A673 (cell line): ENCODE data around the gene LRP1-AS. TPM values are rescaled to one million over a fixed set of nuclear protein-coding genes. Genes with fewer than 3 reads are reported as not detected.

Experiments
- BruUV-seq: library from RNA; stranded (reverse); fragments of 400-500 nt; replicated peaks from 2 replicates; lab custom pipeline; 2021; lab: Mats Ljungman, UMichigan
- CTCF ChIA-PET: fragments of 300-600 bp; sonication (Branson Sonifier 250); formaldehyde crosslinking; loops from one replicate; lab custom pipeline; 2022; ENCODE audit warnings: antibody characterized with exemption; lab: Charles Lee
- POLR2A ChIA-PET: fragments of 300-600 bp; sonication (Branson Sonifier 250); formaldehyde crosslinking; loops from one replicate; lab custom pipeline; 2022; ENCODE audit warnings: antibody characterized with exemption; ENCODE audit not compliant: low non-redundant PET; lab: Charles Lee
- DNase-seq: peaks from one replicate; pipeline ENCODE4 v3.0.0-alpha.2; 2015; ENCODE audit warnings: low spot score
- H3K27ac ChIP-seq: fragments of 200-600 bp; sonication (generic); 2 replicates; pipeline ENCODE4 v1.5.1; 2016; ENCODE audit warnings: mixed run types, low read depth, mild to moderate bottlenecking, mixed read lengths, antibody characterized with exemption, low read length; ENCODE audit not compliant: poor library complexity, severe bottlenecking
- H3K27me3 ChIP-seq: fragments of 200-600 bp; sonication (generic); replicated peaks from 2 replicates; pipeline ENCODE4 v1.6.1; 2017; ENCODE audit warnings: mixed run types, low read depth, mild to moderate bottlenecking, mixed read lengths, antibody characterized with exemption, low read length; ENCODE audit not compliant: insufficient read depth, poor library complexity
- H3K36me3 ChIP-seq: fragments of 200-600 bp; sonication (generic); 2 replicates; pipeline ENCODE4 v1.6.1; 2016; ENCODE audit warnings: mixed run types, mild to moderate bottlenecking, mixed read lengths, antibody characterized with exemption, low read length; ENCODE audit not compliant: insufficient read depth, poor library complexity, severe bottlenecking
- H3K4me1 ChIP-seq: fragments of 200-600 bp; sonication (generic); 2 replicates; pipeline ENCODE4 v1.6.1; 2017; ENCODE audit warnings: mixed run types, mild to moderate bottlenecking, mixed read lengths, antibody characterized with exemption, low read length; ENCODE audit not compliant: insufficient read depth, poor library complexity, severe bottlenecking
- H3K4me3 ChIP-seq: fragments of 200-600 bp; sonication (generic); 2 replicates; pipeline ENCODE4 v1.5.1; 2016; ENCODE audit warnings: low read depth, mixed run types, mild to moderate bottlenecking, mixed read lengths, low read length; ENCODE audit not compliant: poor library complexity, severe bottlenecking
- H3K9me3 ChIP-seq: fragments of 200-600 bp; sonication (generic); 2 replicates; pipeline ENCODE4 v1.6.1; 2016; ENCODE audit warnings: mixed run types, low read depth, mild to moderate bottlenecking, mixed read lengths, antibody characterized with exemption, low read length; ENCODE audit not compliant: poor library complexity, severe bottlenecking
- EZH2 ChIP-seq: fragments of 200-600 bp; sonication (generic); IDR thresholded peaks from 2 replicates; pipeline ENCODE4 v1.6.1; 2017; ENCODE audit warnings: borderline replicate concordance, low read depth, mild to moderate bottlenecking, mixed read lengths, antibody characterized with exemption, low read length; ENCODE audit not compliant: poor library complexity, severe bottlenecking
- intact Hi-C: fragments of 100-400 bp; cut with micrococcal nuclease; formaldehyde crosslinking; loops from one replicate; pipeline ENCODE4 v1.10.0; 2022; ENCODE audit not compliant: unreplicated experiment
- total RNA-seq: library from RNA; stranded (reverse); gene quantifications from 2 replicates; pipeline ENCODE4 v1.2.3, GENCODE V29; 2021
- TF ChIP-seq, protein P1 (sequence below): fragments of 300-800, 200-600 bp; sonication (generic); conservative IDR thresholded peaks from 2 replicates; pipeline ENCODE4 v1.5.1; 2017; ENCODE audit warnings: low read depth, mild to moderate bottlenecking, antibody characterized with exemption, low read length, moderate library complexity, mixed read lengths

LRP1-AS gene
- total RNA-seq, 1 experiment from 2014 or later: not detected

DNA sequence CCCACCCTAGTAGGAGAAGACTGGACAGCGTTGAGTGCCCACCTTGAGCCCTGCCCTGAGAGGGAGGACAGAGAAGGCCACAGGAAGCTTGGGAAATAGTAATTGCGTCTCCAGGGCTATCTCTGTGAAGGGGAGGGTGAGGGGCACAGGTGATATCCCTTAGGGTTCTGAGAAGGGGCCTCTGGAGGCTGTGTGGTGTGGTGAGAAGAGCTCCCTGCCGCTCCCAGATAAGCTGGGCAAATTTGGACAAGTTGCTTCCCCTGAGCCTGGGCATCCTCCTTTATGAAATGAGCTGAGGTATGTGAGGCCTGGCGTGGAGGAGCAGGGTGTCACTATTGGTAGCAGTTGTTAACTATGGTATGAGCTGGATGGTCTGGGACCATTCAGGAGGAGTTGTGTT lies 23.5 kb upstream of the LRP1-AS start:
- POLR2A ChIA-PET: no interaction called here
- H3K4me3 ChIP-seq: no peak overlapping the region
- CTCF ChIA-PET: no interaction called here
- no peak overlapping the region for H3K27ac ChIP-seq
- H3K9me3 ChIP-seq: no peaks in the 10 kb centered on the region
- no TSS peak for BruUV-seq
- intact Hi-C loops: loop anchor here (5.0 kb wide), 1 partner anchor 104 kb away; no protein-coding TSS in a partner anchor
- no peaks in the 10 kb centered on the region for H3K4me1 ChIP-seq
- TF ChIP-seq EZH2: no peak
- TF ChIP-seq, protein P1, sequence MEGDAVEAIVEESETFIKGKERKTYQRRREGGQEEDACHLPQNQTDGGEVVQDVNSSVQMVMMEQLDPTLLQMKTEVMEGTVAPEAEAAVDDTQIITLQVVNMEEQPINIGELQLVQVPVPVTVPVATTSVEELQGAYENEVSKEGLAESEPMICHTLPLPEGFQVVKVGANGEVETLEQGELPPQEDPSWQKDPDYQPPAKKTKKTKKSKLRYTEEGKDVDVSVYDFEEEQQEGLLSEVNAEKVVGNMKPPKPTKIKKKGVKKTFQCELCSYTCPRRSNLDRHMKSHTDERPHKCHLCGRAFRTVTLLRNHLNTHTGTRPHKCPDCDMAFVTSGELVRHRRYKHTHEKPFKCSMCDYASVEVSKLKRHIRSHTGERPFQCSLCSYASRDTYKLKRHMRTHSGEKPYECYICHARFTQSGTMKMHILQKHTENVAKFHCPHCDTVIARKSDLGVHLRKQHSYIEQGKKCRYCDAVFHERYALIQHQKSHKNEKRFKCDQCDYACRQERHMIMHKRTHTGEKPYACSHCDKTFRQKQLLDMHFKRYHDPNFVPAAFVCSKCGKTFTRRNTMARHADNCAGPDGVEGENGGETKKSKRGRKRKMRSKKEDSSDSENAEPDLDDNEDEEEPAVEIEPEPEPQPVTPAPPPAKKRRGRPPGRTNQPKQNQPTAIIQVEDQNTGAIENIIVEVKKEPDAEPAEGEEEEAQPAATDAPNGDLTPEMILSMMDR: no peak
- no peak for DNase-seq
- H3K36me3 ChIP-seq: peaks cover 4% of the 10 kb centered on the region
- no peaks in the 10 kb centered on the region for H3K27me3 ChIP-seq

DNA sequence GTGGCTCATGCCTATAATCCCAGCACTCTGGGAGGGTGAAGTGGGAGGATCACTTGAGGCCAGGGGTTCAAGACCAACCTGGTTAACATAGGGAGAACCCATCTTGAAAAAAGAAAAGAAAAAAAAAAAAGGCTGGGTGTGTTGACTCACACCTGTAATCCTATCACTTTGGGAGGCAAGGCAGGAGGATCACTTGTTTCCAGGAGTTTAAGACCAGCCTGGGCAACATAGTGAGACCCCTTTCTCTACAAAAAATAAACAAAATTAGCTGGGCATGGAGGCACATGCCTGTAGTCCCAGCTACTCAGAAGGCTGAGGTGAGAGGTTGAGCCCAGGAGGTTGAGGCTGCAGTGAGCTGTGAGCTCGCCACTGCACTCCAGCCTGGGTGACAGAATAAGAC lies 23.0 kb upstream of the LRP1-AS start:
- POLR2A ChIA-PET: no interaction called here
- intact Hi-C loops: loop anchor here (5.0 kb wide), 1 partner anchor 103 kb away; no protein-coding TSS in a partner anchor

DNA sequence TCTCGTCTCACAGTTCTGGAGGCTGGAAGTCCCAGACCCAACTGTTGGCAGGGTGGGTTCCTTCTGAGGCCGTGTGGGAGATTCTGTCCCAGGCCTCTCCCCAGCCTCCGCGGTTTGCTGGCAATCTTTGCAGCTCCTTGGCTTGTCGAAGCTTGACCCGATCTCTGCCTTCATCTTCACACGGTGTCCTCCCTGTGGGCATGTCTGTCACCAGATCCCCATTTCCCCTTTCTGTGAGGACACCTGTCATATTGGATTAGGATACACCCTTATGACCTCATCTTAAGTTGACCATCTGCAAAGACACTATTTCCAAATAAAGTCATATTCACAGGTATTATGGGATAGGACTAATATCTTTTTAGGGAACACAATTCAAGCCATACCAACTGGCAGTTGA lies 22.6 kb upstream of the LRP1-AS start:
- no peaks in the 10 kb centered on the region for H3K27me3 ChIP-seq
- ChIA-PET POLR2A (no interaction called here), CTCF (no interaction called here)
- H3K36me3 ChIP-seq: peaks cover 3% of the 10 kb centered on the region
- DNase-seq: no peak
- BruUV-seq: no TSS peak
- TF ChIP-seq, protein P1: no peak
- no peak for TF ChIP-seq EZH2
- H3K4me3 ChIP-seq: no peak overlapping the region
- H3K4me1 ChIP-seq: no peaks in the 10 kb centered on the region
- no peak overlapping the region for H3K27ac ChIP-seq
- no peaks in the 10 kb centered on the region for H3K9me3 ChIP-seq
- intact Hi-C loops: loop anchor here (5.0 kb wide), 1 partner anchor 103 kb away; no protein-coding TSS in a partner anchor

More for the DNA sequence above, 23.0 kb upstream of the LRP1-AS start:
- no peaks in the 10 kb centered on the region for H3K4me1 ChIP-seq
- no TSS peak for BruUV-seq
- no peak for TF ChIP-seq EZH2
- TF ChIP-seq, protein P1: no peak
- no peak overlapping the region for H3K27ac ChIP-seq
- H3K9me3 ChIP-seq: no peaks in the 10 kb centered on the region
- peaks cover 3% of the 10 kb centered on the region for H3K36me3 ChIP-seq
- DNase-seq: no peak
- no peaks in the 10 kb centered on the region for H3K27me3 ChIP-seq
- H3K4me3 ChIP-seq: no peak overlapping the region
- CTCF ChIA-PET: no interaction called here
